SK-N-SH (cell line): Measurements from ENCODE around the gene USP40. TPM values are rescaled to one million over a fixed set of nuclear protein-coding genes. Genes with fewer than 3 reads are reported as not detected.

ENCODE experiments used
- CTCF ChIA-PET: fragments of 300-600, 350-600 bp; formaldehyde crosslinking; extraction: SDS; loops from one replicate; lab custom pipeline; 2021; lab: Yijun Ruan, JAX
- POLR2A ChIA-PET: fragments of 350-600 bp; sonication (Branson Sonifier 250); formaldehyde crosslinking; extraction: SDS; loops from one replicate; lab custom pipeline; 2020; ENCODE audit warnings: antibody characterized with exemption, inconsistent platforms; lab: Yijun Ruan, JAX
- DNase-seq: peaks from one replicate; pipeline ENCODE4 v3.0.0; 2012
- H2AFZ ChIP-seq: fragments of 200-600 bp; sonication (generic); 2 replicates; pipeline ENCODE4 v1.8.1; 2016; ENCODE audit warnings: antibody characterized with exemption, mild to moderate bottlenecking, low read depth
- H3F3A ChIP-seq: fragments of 200-600 bp; sonication (generic); replicated peaks from 2 replicates; pipeline ENCODE3; 2016; ENCODE audit warnings: antibody characterized with exemption, mild to moderate bottlenecking; ENCODE audit not compliant: insufficient read depth
- H3K27ac ChIP-seq, 2 experiments: fragments of 200-500 bp in 1 of 2; fragments of 200-600 bp in 1 of 2; sonication (Bioruptor generic) in 1 of 2; sonication (generic), shearing (Covaris generic) in 1 of 2; 2 replicates each; pipeline versions ENCODE4 v1.5.1 to v1.6.1; 2014 to 2016; ENCODE audit warnings: low read depth in 2 of 2, inconsistent platforms in 1 of 2, low read length in 1 of 2, mild to moderate bottlenecking in 1 of 2, mixed read lengths in 1 of 2
- H3K27me3 ChIP-seq: fragments of 200-600 bp; sonication (generic), shearing (Covaris generic); 2 replicates; pipeline ENCODE4 v1.6.1; 2016; ENCODE audit warnings: mixed run types; ENCODE audit not compliant: insufficient read depth
- H3K36me3 ChIP-seq, 2 experiments: fragments of 200-500 bp in 1 of 2; fragments of 200-600 bp in 1 of 2; sonication (Bioruptor generic) in 1 of 2; sonication (generic) in 1 of 2; replicated peaks in 1 of 2; 2 replicates each; pipeline versions ENCODE3 to v1.5.1; 2014 to 2016; ENCODE audit warnings: low read length in 1 of 2, mild to moderate bottlenecking in 1 of 2; ENCODE audit not compliant: insufficient read depth in 2 of 2, control insufficient read depth in 1 of 2
- H3K4me1 ChIP-seq, 2 experiments: fragments of 200-500 bp in 1 of 2; fragments of 200-600 bp in 1 of 2; sonication (Bioruptor generic) in 1 of 2; sonication (generic), shearing (Covaris generic) in 1 of 2; 2 replicates each; pipeline versions ENCODE4 v1.5.1 to v1.6.1; 2014 to 2016; ENCODE audit warnings: low read depth in 1 of 2, low read length in 1 of 2, mixed run types in 1 of 2; ENCODE audit not compliant: insufficient read depth in 2 of 2, control insufficient read depth in 1 of 2
- H3K4me2 ChIP-seq: fragments of 200-600 bp; sonication (generic), shearing (Covaris generic); 2 replicates; pipeline ENCODE4 v1.6.1; 2017; ENCODE audit warnings: mixed run types
- H3K4me3 ChIP-seq, 2 experiments: fragments of 200-500 bp in 1 of 2; fragments of 200-600 bp in 1 of 2; sonication (Bioruptor generic) in 1 of 2; sonication (generic), shearing (Covaris generic) in 1 of 2; 2 replicates each; pipeline versions ENCODE4 v1.5.1 to v1.8.1; 2014 to 2016; ENCODE audit warnings: low read depth in 2 of 2, inconsistent platforms in 1 of 2, low read length in 1 of 2, mild to moderate bottlenecking in 1 of 2, mixed read lengths in 1 of 2, moderate library complexity in 1 of 2
- H3K79me2 ChIP-seq: fragments of 200-600 bp; sonication (generic); 2 replicates; pipeline ENCODE4 v1.8.1; 2017; ENCODE audit warnings: mild to moderate bottlenecking; ENCODE audit not compliant: insufficient read depth
- H3K9ac ChIP-seq: fragments of 200-600 bp; sonication (generic); 2 replicates; pipeline ENCODE4 v1.6.1; 2017; ENCODE audit warnings: mixed run types
- H3K9me2 ChIP-seq: fragments of 200-600 bp; sonication (generic); 2 replicates; pipeline ENCODE4 v1.6.1; 2017; ENCODE audit warnings: mixed run types
- H3K9me3 ChIP-seq: fragments of 200-600 bp; sonication (generic); 2 replicates; pipeline ENCODE4 v1.6.1; 2017; ENCODE audit warnings: mixed run types, mild to moderate bottlenecking, moderate library complexity
- H4K20me1 ChIP-seq: fragments of 200-600 bp; sonication (generic); 2 replicates; pipeline ENCODE4 v1.6.1; 2017; ENCODE audit warnings: mild to moderate bottlenecking, mixed run types; ENCODE audit not compliant: insufficient read depth
- CHD2 ChIP-seq: fragments of 150-350 bp; IDR thresholded peaks from 2 replicates; pipeline ENCODE4 v1.6.1; 2018; ENCODE audit warnings: low read length; ENCODE audit not compliant: partially characterized antibody
- EZH2phosphoT487 ChIP-seq: fragments of 200-600 bp; sonication (generic); IDR thresholded peaks from 2 replicates; pipeline ENCODE4 v1.6.1; 2017; ENCODE audit warnings: low read depth, mixed run types, mild to moderate bottlenecking, antibody characterized with exemption, moderate library complexity, borderline replicate concordance
- FOSL2 ChIP-seq: IDR thresholded peaks from 2 replicates; pipeline ENCODE4 v1.4.0; 2012; ENCODE audit warnings: low read depth, mild to moderate bottlenecking, moderate library complexity, borderline replicate concordance
- FOXJ3 ChIP-seq: sonication (generic); formaldehyde crosslinking; IDR thresholded peaks from 2 replicates; pipeline ENCODE4 v1.5.1; 2020; ENCODE audit warnings: mild to moderate bottlenecking, missing genetic modification reagents
- FOXM1 ChIP-seq: IDR thresholded peaks from 2 replicates; pipeline ENCODE4 v1.4.0; 2012; ENCODE audit warnings: low read depth, mild to moderate bottlenecking
- GABPA ChIP-seq: IDR thresholded peaks from 2 replicates; pipeline ENCODE4 v1.4.0; 2012; ENCODE audit warnings: low read depth, mild to moderate bottlenecking
- JUND ChIP-seq: IDR thresholded peaks from 2 replicates; pipeline ENCODE4 v1.4.0; 2012
- NFIC ChIP-seq: IDR thresholded peaks from 2 replicates; pipeline ENCODE4 v1.4.0; 2012; ENCODE audit warnings: borderline replicate concordance
- NRF1 ChIP-seq: IDR thresholded peaks from 2 replicates; pipeline ENCODE4 v1.6.1; 2012; ENCODE audit warnings: low read depth, mild to moderate bottlenecking, low read length
- RAD21 ChIP-seq: IDR thresholded peaks from 2 replicates; pipeline ENCODE4 v1.6.1; 2012; ENCODE audit warnings: mild to moderate bottlenecking, low read length
- RFX5 ChIP-seq: IDR thresholded peaks from 2 replicates; pipeline ENCODE4 v1.6.1; 2012; ENCODE audit warnings: mild to moderate bottlenecking, improper control_type of control experiment, low read length
- SMC3 ChIP-seq: IDR thresholded peaks from 2 replicates; pipeline ENCODE4 v1.6.1; 2012; ENCODE audit warnings: low read depth, low read length, improper control_type of control experiment
- TEAD4 ChIP-seq: IDR thresholded peaks from 2 replicates; pipeline ENCODE4 v1.4.0; 2012; ENCODE audit warnings: mild to moderate bottlenecking, borderline replicate concordance; ENCODE audit not compliant: insufficient read depth
- YY1 ChIP-seq: IDR thresholded peaks from 2 replicates; pipeline ENCODE4 v1.4.0; 2012; ENCODE audit warnings: low read depth, mild to moderate bottlenecking
- WGBS: methylation state at CpG from one replicate; pipeline ENCODE4 v1.1.6; 2017; ENCODE audit warnings: low lambda C conversion rate; 5-methylcytosine and 5-hydroxymethylcytosine counted together
- polyA plus RNA-seq, 3 experiments: library from polyadenylated mRNA; depleted of rRNA; stranded (reverse); fragments of >200 nt; gene quantifications; 2 replicates each; pipeline ENCODE4 v1.2.3, GENCODE V29; 2012
- TF ChIP-seq, protein P1 (sequence below): IDR thresholded peaks from 2 replicates; pipeline ENCODE4 v1.4.0; 2012; ENCODE audit warnings: low read depth, borderline replicate concordance

Gene USP40
- polyA plus RNA-seq, 1 of the 3 experiments (the other 2 are of a cell fraction), result 37.0 TPM

DNA sequence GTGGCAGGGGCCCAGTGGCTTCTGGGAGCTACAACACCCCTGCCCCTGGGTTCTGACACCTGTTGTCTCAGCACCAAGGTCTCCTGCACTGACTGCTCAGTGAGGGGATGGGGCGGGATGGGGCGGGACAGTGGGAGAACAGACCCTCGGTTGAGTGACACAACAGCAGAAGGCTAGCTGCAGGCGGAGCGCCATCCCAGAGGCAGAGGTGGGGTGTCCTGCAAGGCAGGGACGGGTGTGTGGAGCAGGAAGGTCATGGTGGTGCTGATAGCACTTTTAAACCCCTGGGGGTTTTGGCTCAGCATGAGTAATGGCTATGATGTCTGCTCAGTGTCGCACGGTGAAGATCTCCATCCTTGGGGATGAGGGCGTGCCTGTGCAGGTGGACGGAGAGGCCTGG, 107.2 kb downstream of the USP40 start:
- Histone ChIP-seq H3K9me2 (no peaks in the 10 kb centered on the region), H3K27me3 (no peaks in the 10 kb centered on the region), H3K4me3 (no peak overlapping the region), H3K4me2 (no peak overlapping the region), H2AFZ (no peak overlapping the region), H3K36me3 (peaks cover 0 to 57% of the 10 kb centered on the region in 2 experiments), H3K79me2 (no peaks in the 10 kb centered on the region), H3K4me1 (no peaks in the 10 kb centered on the region), H3K27ac (no peak overlapping the region), H4K20me1 (no peaks in the 10 kb centered on the region), H3K9ac (no peak overlapping the region), H3K9me3 (no peaks in the 10 kb centered on the region), H3F3A (no peaks in the 10 kb centered on the region)
- ChIA-PET CTCF (interaction anchor here (1.0 to 1.4 kb wide), 2 partner anchors 16 to 25 kb away, joined by 3 read pairs; no protein-coding TSS in a partner anchor), POLR2A (no interaction called here)
- TF ChIP-seq RFX5 (no peak), NFIC (no peak), NRF1 (no peak), SMC3 (no peak), FOXJ3 (no peak)
- WGBS, result 95% methylated on average over 9 of the region's 10 CpGs
- DNase-seq, result no peak

DNA sequence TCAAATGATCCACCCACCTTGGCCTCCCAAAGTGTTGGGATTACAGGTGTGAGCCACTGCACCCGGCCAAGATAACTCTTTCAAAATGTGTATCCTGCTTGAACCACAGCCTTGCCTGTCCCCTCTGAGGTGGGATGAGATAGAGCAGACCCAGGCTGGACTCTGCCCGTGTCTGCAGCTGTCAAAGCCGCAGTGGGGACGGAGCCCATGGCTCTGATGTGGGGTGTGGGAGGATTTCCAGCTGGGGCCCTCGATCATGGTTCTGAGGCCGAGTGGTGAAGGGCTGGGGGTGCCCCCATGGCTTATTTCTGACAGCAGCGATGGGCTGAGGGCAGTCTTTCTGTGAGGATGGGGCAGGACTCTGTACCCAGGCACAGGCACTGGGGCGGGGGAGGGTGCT, 107.8 kb downstream of the USP40 start:
- Histone ChIP-seq H3K27me3 (no peaks in the 10 kb centered on the region), H3K79me2 (no peaks in the 10 kb centered on the region), H3F3A (no peaks in the 10 kb centered on the region), H3K4me1 (no peaks in the 10 kb centered on the region), H2AFZ (no peak overlapping the region), H3K36me3 (peaks cover 0 to 56% of the 10 kb centered on the region in 2 experiments), H3K9ac (no peak overlapping the region), H3K27ac (no peak overlapping the region), H3K4me3 (no peak overlapping the region), H3K9me3 (no peaks in the 10 kb centered on the region), H3K9me2 (no peaks in the 10 kb centered on the region), H4K20me1 (no peaks in the 10 kb centered on the region), H3K4me2 (no peak overlapping the region)
- CTCF ChIA-PET, result interaction anchor here (1.0 kb wide), 1 partner anchor 15 kb away, joined by 3 read pairs; no protein-coding TSS in a partner anchor
- DNase-seq, result no peak
- POLR2A ChIA-PET, result no interaction called here
- TF ChIP-seq EZH2phosphoT487, result no peak
- TF ChIP-seq YY1, result no peak
- TF ChIP-seq JUND, result no peak
- TF ChIP-seq GABPA, result no peak
- no peak for TF ChIP-seq RAD21
- no peak for TF ChIP-seq TEAD4
- no peak for TF ChIP-seq FOXM1
- TF ChIP-seq, protein P1, sequence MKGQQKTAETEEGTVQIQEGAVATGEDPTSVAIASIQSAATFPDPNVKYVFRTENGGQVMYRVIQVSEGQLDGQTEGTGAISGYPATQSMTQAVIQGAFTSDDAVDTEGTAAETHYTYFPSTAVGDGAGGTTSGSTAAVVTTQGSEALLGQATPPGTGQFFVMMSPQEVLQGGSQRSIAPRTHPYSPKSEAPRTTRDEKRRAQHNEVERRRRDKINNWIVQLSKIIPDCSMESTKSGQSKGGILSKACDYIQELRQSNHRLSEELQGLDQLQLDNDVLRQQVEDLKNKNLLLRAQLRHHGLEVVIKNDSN, result no peak
- no peak for TF ChIP-seq NRF1
- no peak for TF ChIP-seq CHD2
- no peak for TF ChIP-seq FOSL2
- WGBS, result 100% methylated on average over 7 of the region's 8 CpGs
